HG02571 (cell line): ENCODE results near the gene SUPT20HL2.
A peak's percentile ranks its signal among the peaks of the same experiment; 100 is the strongest.
"Not testable (repeated sequence)": the region's sequence is repeated elsewhere in the genome, so short reads cannot be mapped to it uniquely, and the experiment has no call there.

Experiments
- ATAC-seq: cut with Tn5 transposase; IDR thresholded peaks from one replicate; pipeline ENCODE4 v1.9.1; 2021; ENCODE audit warnings: mild to moderate bottlenecking, moderate library complexity; ENCODE audit not compliant: unreplicated experiment

The SUPT20HL2 gene

DNA sequence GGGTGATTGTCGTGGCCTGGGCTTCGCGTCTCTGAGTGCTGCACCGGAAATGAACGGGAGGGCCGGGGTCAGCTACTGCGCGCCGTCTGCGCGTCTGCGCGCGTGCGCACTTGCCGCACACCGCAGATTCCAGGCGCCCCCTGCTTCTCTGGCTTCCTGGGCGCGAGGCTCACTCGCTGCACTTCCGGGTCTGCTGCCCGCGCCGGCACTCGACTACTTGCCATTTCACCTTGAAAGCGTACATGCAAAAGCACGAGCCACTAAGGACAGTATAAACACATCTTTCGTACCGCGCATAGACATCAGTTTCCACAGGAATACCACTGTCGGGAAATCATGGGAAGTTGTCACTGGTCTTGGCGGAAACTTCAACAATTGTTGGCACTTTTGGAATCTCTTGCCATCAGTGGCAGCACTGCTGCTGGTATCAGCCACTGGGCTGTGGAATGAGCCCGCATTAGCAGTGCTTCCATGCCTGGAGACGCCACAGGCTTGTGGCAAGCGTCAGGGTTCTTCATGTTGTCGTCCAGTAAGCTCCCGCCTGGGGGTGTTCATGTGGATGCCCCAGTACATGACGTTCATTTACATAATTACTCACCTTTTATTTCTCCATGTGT is at the start of gene SUPT20HL2:
TSS of gene SUPT20HL2 (minus strand) at position 51 of the 617 bp plus-strand sequence. CDS start 754 bp downstream, outside the sequence.
- no peak for ATAC-seq

DNA sequence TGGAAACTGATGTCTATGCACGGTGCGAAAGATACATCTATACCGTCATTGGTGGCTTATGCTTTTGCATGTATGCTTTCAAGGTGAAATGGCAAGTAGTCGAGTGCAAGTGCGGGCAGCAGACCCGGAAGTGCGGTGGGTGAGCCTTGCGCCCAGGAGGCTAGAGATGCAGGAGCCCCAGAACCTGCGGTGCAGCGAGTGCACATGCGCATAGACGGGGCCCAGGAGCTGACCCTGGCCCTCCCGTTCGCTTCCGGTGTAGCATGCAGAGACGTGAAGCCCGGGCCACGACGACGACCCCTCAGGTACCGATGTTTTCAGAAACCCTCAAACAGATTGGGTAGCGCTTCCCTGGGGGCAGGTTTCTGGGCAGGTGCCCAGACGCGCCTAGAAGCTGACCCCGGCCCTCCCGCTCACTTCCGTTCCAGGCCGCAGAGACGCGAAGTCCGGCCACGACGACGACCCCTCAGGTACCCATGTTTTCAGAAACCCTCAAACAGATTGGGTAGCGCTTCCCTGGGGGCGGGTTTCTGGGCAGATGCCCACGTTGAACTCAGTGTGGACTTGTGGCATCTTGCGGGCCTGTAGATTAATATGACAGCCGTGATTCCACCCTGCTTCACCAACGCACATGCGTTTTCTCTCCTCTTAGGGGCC is 48.3 kb upstream of the SUPT20HL2 start:
- not testable (repeated sequence) for ATAC-seq

DNA sequence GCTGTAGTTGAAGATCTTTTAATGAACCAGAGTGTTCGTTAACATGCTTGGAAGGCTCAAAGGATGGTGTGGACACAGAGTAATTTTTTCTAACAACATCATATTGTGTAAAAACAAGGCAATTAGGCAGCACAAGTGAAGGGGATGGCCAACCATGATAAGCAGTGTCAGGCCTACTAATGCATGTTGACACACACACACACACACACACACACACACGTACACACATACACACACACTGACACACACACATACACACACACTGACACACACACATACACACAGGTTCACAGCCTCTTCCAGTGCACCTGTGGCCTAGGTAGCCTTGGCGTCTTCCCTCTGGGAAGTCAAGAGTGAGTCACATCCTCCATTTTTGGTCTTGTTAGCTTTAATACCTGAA is 46.4 kb upstream of the SUPT20HL2 start, which contains the start of gene SUPT20HL1:
TSS of gene SUPT20HL1 (plus strand) at position 368 of the 400 bp plus-strand sequence. CDS start 2,122 bp downstream, outside the sequence.
- no peak for ATAC-seq

DNA sequence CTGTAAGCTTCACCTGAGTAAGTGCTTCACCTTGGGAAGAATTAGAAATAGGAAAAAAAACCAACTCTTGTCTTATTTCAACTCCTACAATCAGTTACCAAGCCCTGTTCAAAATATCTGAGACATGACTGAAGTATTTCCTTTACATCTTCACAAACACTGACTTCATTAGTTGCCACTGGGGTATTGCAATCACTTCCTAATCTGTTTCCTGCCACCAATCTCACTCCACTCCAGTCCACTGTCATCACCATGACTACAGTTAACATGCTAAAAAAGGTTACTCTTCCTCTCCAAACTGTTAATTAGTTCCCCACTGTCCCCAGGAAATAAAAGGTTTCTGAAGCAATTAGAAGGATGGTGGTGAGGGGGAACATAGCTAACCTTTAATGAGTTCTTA is 43.2 kb upstream of the SUPT20HL2 start:
- ATAC-seq: no peak

DNA sequence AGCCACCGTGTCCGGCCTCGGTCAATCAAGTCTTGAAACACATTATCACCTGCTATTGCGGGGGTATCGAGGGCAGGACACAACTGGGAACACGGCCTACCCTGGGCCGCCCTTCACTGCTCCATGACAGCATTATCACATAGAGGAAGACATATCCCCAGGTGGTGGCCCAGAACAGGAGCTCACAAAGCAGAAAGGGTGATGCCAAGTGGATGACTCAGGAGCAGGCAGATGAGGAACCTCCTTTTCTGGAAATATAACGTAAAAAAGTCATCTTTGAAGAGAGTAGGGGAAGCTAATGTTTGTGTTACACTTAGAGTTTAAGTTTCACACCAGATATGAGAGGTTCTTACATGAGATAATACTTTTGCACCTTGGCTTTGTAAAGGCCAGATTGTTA is 41.2 kb upstream of the SUPT20HL2 start:
- no peak for ATAC-seq

DNA sequence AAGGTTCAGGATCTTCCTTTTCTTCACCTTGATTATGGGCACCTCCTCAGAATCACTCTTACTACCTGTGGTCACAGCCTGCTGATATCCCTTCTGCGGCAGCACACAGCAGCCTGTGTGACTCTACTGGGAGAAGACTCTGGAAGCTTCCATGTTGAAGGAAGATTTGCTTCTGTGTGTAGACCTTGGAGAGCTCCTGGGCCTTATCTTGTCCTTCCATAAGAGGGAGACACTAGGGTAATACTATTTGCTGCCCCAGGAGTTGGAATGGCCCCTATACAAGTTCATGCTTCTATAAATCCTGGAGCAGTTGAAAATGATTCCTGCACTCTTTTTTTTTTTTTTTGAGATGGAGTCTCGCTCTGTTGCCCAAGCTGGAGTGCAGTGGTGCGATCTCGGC is 36.3 kb upstream of the SUPT20HL2 start:
- ATAC-seq: no peak

DNA sequence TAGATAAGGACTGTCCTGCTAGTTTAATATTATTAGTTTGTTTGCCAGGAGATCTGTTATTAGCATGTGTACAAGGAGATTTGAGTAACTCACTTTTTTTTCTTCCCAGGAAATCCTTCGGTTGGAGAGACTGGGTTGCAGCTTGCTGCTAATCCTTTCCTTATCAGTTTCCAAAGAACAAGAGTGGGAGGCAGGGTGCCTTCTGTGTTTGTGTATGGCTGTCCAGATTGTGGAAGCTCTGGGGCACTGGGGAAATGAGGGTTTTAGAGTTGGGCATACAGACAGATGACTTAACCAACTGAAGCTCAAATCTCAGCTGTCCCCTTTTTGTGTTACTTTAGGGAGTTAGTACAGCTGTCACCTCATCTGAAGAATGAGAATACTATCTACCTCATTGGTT is 34.0 kb upstream of the SUPT20HL2 start:
- ATAC-seq: no peak

DNA sequence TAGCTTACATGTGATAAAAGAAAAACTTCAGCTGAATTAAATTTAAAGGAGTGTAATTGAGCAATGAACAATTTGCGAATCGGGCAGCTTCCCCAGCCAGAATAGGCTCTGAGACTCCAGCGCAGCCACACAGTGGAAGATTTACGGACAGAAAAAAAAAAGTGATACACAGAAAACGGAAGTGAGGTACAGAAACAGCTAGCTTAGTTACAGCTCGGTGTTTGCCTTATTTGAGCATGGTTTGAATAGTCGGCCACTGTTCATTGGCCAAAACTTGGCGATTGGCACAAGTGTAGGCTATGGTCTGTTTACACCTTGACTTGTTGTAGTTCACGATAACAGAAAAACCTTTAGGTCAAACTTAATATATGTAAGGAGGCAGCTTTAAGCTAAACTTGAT is 29.9 kb upstream of the SUPT20HL2 start:
- peak; percentile 90 for ATAC-seq

DNA sequence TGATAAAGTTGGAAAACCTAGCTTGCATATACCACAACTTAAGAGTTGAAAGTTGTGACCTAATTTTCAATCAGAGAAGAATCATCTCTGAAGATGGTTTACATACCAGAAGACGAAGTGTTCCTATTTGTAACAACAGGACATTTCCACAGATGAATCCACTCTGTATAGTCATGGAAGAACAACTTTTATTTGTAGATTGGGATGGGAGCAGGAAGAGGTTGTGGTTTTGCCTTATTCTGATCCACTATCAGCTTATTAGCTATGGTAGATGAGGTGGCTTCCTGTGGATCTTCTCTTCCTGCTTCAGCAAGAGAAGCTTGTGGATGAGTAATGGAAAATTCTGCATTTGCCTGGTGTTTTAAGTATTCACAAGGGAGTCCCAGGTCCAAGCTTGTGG is 27.9 kb upstream of the SUPT20HL2 start:
- no peak for ATAC-seq

DNA sequence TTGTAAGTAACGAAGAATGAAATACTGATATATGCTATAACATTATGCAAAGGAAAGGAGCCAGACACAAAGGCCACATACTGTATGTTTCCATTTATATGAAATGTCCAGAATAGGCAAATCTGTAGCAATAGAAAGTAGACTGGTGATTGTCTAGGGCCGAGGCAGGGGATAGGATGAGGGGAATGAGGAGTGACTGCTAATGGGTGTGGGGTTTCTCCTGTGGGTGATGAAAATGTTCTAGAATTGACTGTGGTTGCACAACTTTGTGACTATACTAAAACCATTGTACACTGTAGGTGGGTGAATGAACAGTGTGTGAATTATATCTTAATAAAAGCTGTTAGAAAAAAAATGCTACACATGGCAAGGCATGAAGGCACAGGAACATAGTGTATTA is 26.6 kb upstream of the SUPT20HL2 start:
- ATAC-seq: no peak

DNA sequence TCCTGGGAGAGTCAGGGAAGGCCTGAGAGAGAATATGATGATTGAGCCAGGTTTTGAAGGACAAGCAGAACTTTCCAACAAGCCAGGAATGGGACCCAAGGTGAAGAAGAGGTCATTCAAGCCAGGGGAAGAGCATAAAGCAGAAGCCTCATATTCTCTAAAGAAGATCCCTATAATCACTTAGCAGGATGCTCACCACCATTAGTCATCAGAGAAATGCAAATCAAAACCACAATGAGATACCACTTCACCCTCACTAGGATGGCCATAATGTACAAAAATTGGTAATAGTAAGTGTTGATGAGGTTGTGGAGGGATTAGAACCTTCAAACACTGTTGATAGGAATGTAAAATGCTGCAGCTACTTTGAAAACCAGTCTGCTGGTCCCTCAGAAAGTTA is 26.0 kb upstream of the SUPT20HL2 start:
- no peak for ATAC-seq

DNA sequence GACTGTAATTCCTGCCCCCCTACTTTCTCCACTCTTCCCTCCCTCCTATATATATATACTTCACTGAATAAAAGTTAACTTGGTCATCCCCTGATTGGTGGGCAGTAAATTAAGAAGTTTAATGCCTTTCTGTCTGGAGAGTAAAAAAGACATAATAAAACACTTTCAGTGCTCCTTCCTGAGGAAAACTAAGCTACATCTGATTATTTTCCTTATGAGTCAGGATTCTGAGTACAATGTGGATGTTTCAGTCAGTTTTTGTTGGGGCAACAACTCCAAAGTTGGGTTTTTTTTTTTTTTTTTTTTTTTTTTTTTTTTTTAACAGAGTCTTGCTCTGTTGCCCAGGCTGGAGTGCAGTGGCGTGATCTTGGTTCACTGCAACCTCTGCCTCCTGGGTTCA is 22.0 kb upstream of the SUPT20HL2 start:
- no peak for ATAC-seq

DNA sequence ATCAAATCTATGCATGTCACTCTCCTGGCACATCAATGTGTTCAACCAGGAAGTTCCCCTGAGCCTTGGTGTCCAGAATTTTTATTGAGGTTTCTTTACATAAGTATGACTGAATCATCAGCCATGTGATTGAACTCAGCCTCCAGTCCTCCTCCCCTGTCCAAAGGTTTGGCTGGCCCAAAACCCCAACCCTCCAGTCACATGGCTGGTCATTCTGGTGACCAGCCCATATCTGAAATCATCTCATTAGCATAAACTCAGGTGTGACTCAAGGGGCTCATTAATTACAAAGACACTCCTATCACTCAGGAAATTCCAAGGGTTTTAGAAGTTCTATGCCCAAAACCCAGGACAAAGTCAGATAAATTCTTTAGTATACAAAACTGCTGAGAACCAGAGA is 20.6 kb upstream of the SUPT20HL2 start:
- no peak for ATAC-seq

DNA sequence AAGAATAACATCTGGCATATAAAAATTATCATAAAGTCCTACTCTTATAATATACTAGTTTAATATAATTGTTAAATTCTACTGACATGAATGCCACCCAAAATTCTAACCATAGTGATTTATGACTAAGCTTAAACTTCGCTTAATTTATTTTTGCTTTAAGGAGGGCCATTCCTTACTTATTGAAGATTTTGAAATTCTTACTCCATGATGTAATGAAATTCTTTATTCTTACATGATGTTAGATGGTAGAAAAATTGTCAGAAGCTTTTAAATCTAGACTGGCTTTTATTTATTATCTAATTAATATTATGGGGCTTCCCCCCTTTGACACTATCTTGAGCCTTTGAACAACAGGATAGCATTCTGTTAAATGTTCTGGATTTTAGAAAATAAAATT is 19.5 kb upstream of the SUPT20HL2 start:
- ATAC-seq: no peak

DNA sequence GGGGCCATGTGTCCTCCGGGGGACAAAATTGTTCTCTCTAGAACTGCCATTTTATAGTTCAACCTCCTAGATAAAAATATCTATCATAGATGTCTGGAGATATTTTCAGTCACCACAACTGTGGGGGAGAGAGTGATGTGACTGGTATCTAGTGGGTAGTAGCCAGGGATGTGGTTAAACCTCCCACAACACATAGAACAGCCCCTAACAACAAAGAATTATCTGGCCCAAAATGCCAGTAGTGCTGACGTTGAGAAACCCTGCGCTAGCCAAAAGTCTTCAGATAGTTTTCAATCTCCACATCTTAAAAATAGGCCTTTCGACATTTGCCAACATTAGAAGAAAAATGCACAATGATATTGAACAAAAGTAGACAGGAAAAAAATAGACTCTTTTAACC is 19.0 kb upstream of the SUPT20HL2 start:
- no peak for ATAC-seq

DNA sequence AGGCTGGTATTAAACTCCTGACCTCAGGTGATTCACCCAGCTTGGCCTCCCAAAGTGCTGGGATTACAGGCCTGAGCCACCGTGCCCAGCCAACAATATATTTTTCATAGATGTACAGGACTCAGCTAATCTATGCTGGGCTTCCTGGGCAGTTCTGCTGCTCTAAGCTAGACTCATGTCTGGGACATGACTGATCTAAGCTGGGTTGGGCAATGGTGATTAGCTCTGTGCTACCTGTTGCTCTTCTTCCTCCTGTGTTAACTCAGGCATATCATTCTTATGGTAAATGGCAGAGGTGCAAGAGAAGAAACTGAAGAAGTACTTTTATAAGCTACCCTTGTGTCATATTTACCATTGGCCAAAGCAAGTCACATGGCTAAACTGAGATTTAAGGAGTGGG is 11.4 kb upstream of the SUPT20HL2 start:
- no peak for ATAC-seq

DNA sequence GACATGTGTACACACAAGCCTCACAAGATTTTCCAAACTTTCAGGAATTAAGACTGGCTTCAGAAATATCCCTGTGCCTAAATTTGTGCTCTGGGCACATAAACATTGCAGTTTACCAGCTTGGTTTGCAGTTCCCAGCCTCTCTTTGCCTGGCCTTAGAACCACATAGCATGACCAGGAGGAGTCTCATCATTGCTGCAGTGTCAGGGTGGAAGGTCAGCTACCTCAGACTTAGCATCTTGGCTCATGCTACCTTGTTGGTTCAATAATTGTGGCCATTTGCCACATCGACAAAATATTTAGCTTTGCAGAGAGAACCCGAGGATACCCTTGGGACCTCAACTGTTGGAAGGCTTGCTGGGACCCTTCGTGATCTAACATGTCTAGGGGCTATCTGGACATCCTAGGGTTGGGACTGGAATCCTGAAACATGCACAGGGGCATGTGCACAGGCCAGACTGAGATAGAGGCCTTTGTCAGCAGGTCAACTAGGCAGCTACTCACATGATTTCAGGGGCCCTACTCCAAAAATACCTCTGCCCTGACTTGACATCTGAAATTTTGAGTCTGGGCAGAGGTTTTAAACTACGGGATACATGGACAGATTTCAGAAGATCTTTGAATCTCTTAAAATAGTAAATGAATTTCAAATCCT is 8.0 kb upstream of the SUPT20HL2 start:
- ATAC-seq: no peak

DNA sequence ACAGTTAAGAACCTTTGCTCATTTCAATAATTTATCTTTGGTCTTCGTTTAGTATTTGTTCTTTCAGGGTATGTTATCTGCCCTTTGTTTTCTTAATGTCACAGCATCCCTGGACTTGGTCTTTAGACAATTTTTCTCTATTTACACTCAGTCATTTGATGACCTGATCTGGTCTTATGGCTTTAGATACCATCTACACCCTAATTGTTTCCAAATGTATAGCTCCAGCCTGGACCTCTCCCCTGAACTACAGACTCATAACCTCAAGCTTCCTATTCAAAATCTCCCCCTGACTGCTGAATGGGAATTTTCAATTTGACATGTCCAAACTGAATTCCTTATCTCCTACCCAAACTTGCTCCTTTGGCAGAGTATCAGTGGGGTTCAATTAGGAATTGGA is 3.7 kb upstream of the SUPT20HL2 start:
- ATAC-seq: no peak

DNA sequence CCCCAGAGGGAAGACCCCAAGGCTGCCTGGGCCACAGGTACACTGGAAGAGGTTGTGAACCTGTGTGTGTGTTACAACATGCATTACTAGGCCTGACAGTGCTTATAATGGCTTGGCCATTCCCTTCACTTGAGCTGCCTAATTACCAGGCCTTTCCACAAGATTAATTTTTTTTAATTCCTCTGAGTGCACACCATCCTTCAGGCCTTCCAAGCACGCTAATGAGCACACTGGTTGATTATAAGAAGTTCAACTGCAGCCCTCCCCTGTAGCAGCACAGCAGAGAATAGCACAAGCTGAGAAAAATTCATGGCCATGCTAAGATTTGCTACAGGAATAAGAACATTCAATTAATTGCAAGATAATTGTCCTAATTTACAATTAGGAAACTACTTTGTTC is 2.2 kb upstream of the SUPT20HL2 start:
- ATAC-seq: no peak

DNA sequence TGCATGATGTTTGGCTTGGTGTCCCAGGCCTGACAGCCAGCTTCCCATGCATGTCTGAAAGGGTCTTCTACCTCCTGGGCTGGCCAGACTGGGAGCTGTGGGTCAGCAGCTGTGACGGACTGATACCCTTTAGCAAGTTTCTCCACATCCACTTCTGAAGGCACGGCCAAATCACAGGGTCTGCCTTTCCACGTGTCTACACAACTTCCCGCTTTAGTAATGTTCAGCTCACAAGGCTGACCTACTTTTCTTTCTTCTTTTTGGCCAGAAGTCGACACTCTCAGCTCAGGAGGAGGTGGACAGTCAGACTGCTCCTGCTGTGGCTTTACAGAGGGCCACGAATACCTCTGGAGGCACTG is 1.6 kb downstream of the SUPT20HL2 start:
- ATAC-seq: not testable (repeated sequence)

DNA sequence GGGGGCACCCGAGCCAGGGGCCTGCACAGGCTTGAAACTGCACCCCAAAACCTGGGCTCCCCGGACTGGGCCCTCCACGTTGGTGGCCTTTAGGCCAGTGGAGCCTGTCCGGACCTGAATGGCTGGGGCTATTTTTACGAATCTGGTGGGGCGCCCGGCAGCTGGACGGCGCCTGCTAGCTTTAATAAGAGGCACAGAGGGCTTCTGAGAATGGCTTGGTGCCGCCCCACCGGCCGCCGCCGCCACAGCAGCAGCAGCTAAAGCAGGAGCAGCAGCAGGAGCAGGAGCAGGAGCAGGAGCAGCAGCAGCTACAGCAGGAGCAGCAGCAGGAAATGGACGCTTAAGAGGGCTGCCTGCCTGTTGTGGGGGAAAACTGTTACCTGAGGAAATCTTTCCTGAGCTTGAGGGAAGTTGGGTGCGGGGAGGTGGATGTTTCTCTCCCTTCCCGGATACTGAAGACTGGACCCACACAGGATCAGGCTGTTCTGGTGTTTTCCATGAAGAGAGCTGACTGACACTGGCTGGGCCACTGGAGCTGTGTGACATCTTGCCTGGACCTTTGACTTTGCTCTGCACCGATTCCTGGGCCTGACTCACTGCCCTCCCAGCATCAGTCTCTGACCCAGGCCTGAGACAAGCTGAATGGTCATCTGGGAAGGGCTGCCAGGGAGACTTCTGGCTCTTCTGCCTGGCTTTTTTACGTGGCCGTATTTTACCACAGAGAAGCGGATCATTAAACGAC is 2.2 kb downstream of the SUPT20HL2 start:
- ATAC-seq: not testable (repeated sequence)

DNA sequence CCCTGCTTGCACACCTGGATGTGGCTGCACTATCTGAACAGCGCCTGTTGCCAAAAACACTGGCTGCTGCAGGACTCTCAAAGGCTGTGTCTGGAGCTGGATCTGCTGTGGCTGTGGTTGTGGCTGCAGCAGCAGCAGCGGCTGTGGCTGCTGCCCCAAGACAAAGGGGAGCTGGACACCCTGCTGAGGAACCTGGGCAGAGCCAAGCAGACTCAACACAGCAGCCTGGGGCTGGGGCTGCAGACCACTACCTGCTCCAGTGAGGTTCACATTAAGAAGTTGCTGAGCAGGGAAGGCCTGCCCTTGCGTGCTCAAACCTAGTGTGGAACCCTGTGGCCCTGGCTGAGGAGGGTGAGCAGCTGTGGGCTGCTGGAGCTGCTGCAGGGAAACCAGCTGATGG is 3.0 kb downstream of the SUPT20HL2 start:
- not testable (repeated sequence) for ATAC-seq
